PC-9 (cell line): ENCODE results near the gene OR4E1. TPM values are rescaled to one million over a fixed set of nuclear protein-coding genes. Genes with fewer than 3 reads are reported as not detected.

Experiments
- Bru-seq: library from RNA; stranded (reverse); fragments of 400-500 nt; gene quantifications from one replicate; lab custom pipeline; 2021; lab: Mats Ljungman, UMichigan
- BruChase-seq, 2 experiments: library from RNA; stranded (reverse); fragments of 400-500 nt; gene quantifications; one replicate each; lab custom pipeline; 2021; lab: Mats Ljungman, UMichigan
- BruUV-seq: library from RNA; stranded (reverse); fragments of 400-500 nt; replicated peaks from 2 replicates; lab custom pipeline; 2021; lab: Mats Ljungman, UMichigan
- CTCF ChIA-PET: fragments of 300-600 bp; sonication (Branson Sonifier 250); formaldehyde crosslinking; loops from one replicate; lab custom pipeline; 2022; ENCODE audit warnings: antibody characterized with exemption; lab: Charles Lee
- POLR2A ChIA-PET: fragments of 300-600 bp; sonication (Branson Sonifier 250); formaldehyde crosslinking; loops from one replicate; lab custom pipeline; 2022; ENCODE audit warnings: antibody characterized with exemption; ENCODE audit not compliant: unreplicated experiment; lab: Charles Lee
- DNase-seq, 2 experiments: peaks; one replicate each; pipeline versions ENCODE4 v3.0.0 to v3.0.0-alpha.2; 2015 to 2022; ENCODE audit warnings: mixed read lengths in 1 of 2
- H2AFZ ChIP-seq: fragments of 200-600 bp; sonication (generic); 2 replicates; pipeline ENCODE4 v1.8.1; 2017; ENCODE audit warnings: antibody characterized with exemption
- H3F3A ChIP-seq: fragments of 200-600 bp; sonication (generic); 2 replicates; pipeline ENCODE4 v1.8.1; 2017; ENCODE audit warnings: antibody characterized with exemption, mild to moderate bottlenecking, low read depth; ENCODE audit not compliant: insufficient read depth
- H3K27ac ChIP-seq: fragments of 200-600 bp; sonication (generic); 2 replicates; pipeline ENCODE4 v1.6.1; 2016; ENCODE audit warnings: mixed run types
- H3K27me3 ChIP-seq: fragments of 200-600 bp; sonication (generic); 2 replicates; pipeline ENCODE4 v1.6.1; 2016; ENCODE audit warnings: low read depth, mixed run types; ENCODE audit not compliant: insufficient read depth
- H3K36me3 ChIP-seq: fragments of 200-600 bp; sonication (generic); 2 replicates; pipeline ENCODE4 v1.6.1; 2016; ENCODE audit warnings: low read depth, mixed run types
- H3K4me1 ChIP-seq: fragments of 200-600 bp; sonication (generic); replicated peaks from 2 replicates; pipeline ENCODE4 v1.6.1; 2016; ENCODE audit warnings: mixed run types; ENCODE audit not compliant: insufficient read depth
- H3K4me2 ChIP-seq: fragments of 200-600 bp; sonication (generic); 2 replicates; pipeline ENCODE4 v1.6.1; 2017; ENCODE audit warnings: mixed run types
- H3K4me3 ChIP-seq: fragments of 200-600 bp; sonication (generic); 2 replicates; pipeline ENCODE4 v1.6.1; 2016; ENCODE audit warnings: mixed run types
- H3K79me2 ChIP-seq: fragments of 200-600 bp; sonication (generic); 2 replicates; pipeline ENCODE4 v1.6.1; 2017; ENCODE audit warnings: low read depth, mixed run types
- H3K9me2 ChIP-seq: fragments of 200-600 bp; sonication (generic); 2 replicates; pipeline ENCODE4 v1.8.1; 2017; ENCODE audit warnings: mild to moderate bottlenecking; ENCODE audit not compliant: insufficient read depth
- H3K9me3 ChIP-seq: fragments of 200-600 bp; sonication (generic); 2 replicates; pipeline ENCODE4 v1.8.1; 2016; ENCODE audit warnings: low read depth; ENCODE audit not compliant: insufficient read depth
- H4K20me1 ChIP-seq: fragments of 200-600 bp; sonication (generic); 2 replicates; pipeline ENCODE4 v1.8.1; 2017; ENCODE audit not compliant: insufficient read depth
- CTCF ChIP-seq: fragments of 200-600 bp; sonication (generic); conservative IDR thresholded peaks from 2 replicates; pipeline ENCODE4 v1.6.1; 2017; ENCODE audit warnings: mixed run types, antibody characterized with exemption, mild to moderate bottlenecking, moderate library complexity
- EZH2 ChIP-seq: fragments of 200-600 bp; sonication (generic); IDR thresholded peaks from 2 replicates; pipeline ENCODE4 v1.8.0; 2017; ENCODE audit warnings: antibody characterized with exemption, low read depth
- intact Hi-C: fragments of 100-400 bp; cut with micrococcal nuclease; formaldehyde crosslinking; loops from one replicate; pipeline ENCODE4 v1.10.0; 2022; ENCODE audit not compliant: unreplicated experiment
- long read RNA-seq: library from polyadenylated mRNA; stranded (forward); transcript quantifications from one replicate; pipeline ENCODE4 v2.0.0, GENCODE V29; 2022
- total RNA-seq: library from RNA; stranded (reverse); gene quantifications from 2 replicates; pipeline ENCODE4 v1.2.3, GENCODE V29; 2021

Gene OR4E1
- not detected in 2 replicates for total RNA-seq
- not detected for Bru-seq, nascent RNA
- BruChase-seq, experiment 1, labeled RNA remaining after a 2-hour chase: not detected
- BruChase-seq, experiment 2, labeled RNA remaining after a 6-hour chase: not detected
- long read RNA-seq: 0 reads

GRCh38 chr14:21673718-21674117 lies at the start of gene OR4E1:
Gene OR4E1 (minus strand): TSS chr14:21673818. CDS start chr14:21670935, 2,883 bp downstream.
- Histone ChIP-seq H3F3A (no peaks in the 10 kb centered on the region), H3K27me3 (no peaks in the 10 kb centered on the region), H2AFZ (no peak within 1 kb of the TSS), H3K4me1 (no peaks in the 10 kb centered on the region), H3K9me2 (no peaks in the 10 kb centered on the region), H3K79me2 (no peaks in the 10 kb centered on the region), H3K27ac (no peak within 1 kb of the TSS), H3K36me3 (no peaks in the 10 kb centered on the region), H3K4me2 (no peak within 1 kb of the TSS), H4K20me1 (no peaks in the 10 kb centered on the region), H3K4me3 (no peak within 1 kb of the TSS), H3K9me3 (no peaks in the 10 kb centered on the region)
- ChIA-PET POLR2A (no interaction called here), CTCF (no interaction called here)
- no TSS peak for BruUV-seq
- intact Hi-C loops: no loop called here
- TF ChIP-seq CTCF (no peak), EZH2 (no peak)
- no peak for DNase-seq

GRCh38 chr14:21721504-21721903 lies 47.9 kb upstream of the OR4E1 start:
- BruUV-seq: no TSS peak
- TF ChIP-seq CTCF: no peak
- TF ChIP-seq EZH2: no peak
- intact Hi-C loops: no loop called here
- Histone ChIP-seq H3F3A (no peaks in the 10 kb centered on the region), H3K79me2 (no peaks in the 10 kb centered on the region), H3K4me3 (no peak overlapping the region), H3K27me3 (no peaks in the 10 kb centered on the region), H3K9me2 (no peaks in the 10 kb centered on the region), H3K9me3 (no peaks in the 10 kb centered on the region), H2AFZ (no peak overlapping the region), H3K27ac (no peak overlapping the region), H3K36me3 (no peaks in the 10 kb centered on the region), H3K4me1 (no peaks in the 10 kb centered on the region), H3K4me2 (no peak overlapping the region), H4K20me1 (no peaks in the 10 kb centered on the region)
- CTCF ChIA-PET: no interaction called here
- POLR2A ChIA-PET: no interaction called here
- DNase-seq: no peak

GRCh38 chr14:21719841-21720240 lies 46.2 kb upstream of the OR4E1 start:
- Histone ChIP-seq H3K4me3 (no peak overlapping the region), H2AFZ (no peak overlapping the region), H3K9me2 (no peaks in the 10 kb centered on the region), H3K27ac (no peak overlapping the region), H3K4me1 (no peaks in the 10 kb centered on the region), H3K4me2 (no peak overlapping the region), H3F3A (no peaks in the 10 kb centered on the region), H3K27me3 (no peaks in the 10 kb centered on the region), H4K20me1 (no peaks in the 10 kb centered on the region), H3K9me3 (no peaks in the 10 kb centered on the region), H3K36me3 (no peaks in the 10 kb centered on the region), H3K79me2 (no peaks in the 10 kb centered on the region)
- ChIA-PET CTCF (no interaction called here), POLR2A (no interaction called here)
- DNase-seq: no peak
- intact Hi-C loops: no loop called here
- TF ChIP-seq CTCF: no peak
- TF ChIP-seq EZH2: no peak
- no TSS peak for BruUV-seq
